GM18867 (cell line): ENCODE results near the gene ACTN1.

Experiments
- ATAC-seq: cut with Tn5 transposase; IDR thresholded peaks from one replicate; pipeline ENCODE4 v1.9.1; 2021; ENCODE audit warnings: mild to moderate bottlenecking, moderate library complexity; ENCODE audit not compliant: unreplicated experiment

ACTN1 gene

GRCh38 chr14:68951800-68952530, 27.1 kb downstream of the ACTN1 start:
- ATAC-seq: no peak

DNA sequence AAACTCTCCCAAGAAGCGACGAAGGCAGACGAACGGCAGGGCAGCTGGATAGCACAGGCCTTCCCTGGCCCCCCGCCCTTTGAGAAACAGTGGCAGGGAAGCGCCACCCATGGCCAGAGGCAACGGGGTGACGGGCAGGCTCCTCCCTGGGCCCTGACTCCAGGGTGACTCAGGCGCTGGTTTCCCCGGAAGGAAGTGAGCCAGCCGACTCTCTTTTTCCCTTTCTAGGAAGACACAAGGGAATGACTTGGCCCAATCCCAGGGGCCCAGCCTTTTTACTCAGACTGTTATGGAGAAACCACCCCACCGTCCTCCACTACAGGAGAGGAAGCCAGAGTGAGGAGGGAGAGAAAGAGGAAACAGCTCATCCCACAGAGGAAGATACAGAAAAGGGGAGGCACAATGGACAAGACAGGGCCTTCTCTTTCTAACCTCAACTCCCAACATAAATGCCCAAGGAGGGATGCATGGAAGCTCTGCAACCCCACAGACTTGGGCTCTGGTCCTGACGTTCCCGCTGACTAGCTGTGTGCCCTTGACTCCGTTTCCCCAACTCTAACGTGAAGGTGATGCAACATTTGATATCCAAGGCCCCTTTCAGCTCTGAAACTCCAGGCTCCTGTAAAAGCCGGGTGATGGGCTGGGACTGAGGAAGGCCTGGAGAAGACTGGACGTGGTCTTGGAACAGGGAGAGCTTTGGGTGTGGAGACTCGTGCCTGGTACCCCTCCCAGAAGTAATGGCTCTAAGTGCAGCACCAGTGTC, 27.9 kb downstream of the ACTN1 start:
- ATAC-seq: no peak

GRCh38 chr14:68950111-68950510, 29.0 kb downstream of the ACTN1 start:
- ATAC-seq: no peak

DNA sequence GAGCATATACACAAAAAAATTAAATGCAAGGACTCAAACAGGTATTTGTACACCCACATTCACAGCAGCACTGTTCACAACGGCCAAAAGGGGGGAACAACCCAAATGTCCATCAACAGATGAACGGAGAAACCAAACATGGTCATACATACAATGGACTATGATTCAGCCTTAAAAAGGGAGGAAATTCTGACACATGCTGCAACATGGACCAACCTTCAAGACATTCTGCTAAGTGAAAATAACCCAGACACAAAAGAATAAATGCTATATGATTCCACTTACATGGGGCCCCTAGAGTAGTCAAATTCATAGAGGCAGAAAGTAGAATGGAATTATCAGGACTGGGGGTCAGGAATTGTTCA, 29.5 kb downstream of the ACTN1 start:
- no peak for ATAC-seq

DNA sequence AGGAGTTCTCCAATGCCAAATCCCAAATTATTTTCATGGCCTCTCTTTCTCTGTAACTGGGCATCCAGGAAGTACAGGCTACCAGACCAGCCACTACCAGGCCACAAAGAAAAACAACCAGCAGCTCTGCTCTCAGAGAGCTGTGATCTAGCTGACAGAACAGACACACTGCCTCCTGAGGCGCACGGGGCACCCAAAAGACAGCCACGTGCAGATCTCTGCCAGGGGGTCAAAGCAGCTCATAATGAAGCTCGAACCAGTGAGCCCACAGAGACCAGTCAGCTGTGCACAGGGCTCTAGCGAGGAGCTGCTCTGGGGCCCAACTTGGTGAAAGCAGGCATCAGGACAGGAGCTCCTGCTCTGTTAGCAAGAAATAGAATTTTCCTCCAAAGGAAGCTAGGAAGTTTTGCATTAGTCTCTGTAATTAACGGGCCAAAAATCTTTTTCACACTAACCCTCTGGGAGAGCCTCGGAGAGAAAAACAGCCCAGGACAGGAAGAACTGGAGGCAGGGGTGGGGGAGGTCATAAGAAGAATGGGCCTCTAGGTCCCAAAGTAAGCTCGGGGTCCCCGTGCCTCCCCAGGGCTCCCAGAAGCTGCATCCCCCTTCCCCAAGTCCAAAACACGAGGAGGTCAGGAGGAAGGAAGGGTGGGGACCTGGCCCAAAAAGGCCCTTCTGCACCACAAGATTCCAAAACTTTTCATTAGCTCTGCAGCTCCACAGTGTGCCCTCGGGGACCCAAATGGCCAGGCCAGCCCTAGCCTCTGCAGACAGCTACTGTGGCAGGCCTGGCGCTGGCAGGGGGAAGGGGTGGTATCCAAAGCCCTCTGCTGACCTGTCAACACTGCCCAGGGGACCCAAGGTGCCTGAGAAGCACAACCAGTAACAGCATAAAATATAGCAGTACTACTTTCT, 30.2 kb downstream of the ACTN1 start:
- ATAC-seq: no peak

GRCh38 chr14:68947802-68948201, 31.3 kb downstream of the ACTN1 start:
- ATAC-seq: no peak

DNA sequence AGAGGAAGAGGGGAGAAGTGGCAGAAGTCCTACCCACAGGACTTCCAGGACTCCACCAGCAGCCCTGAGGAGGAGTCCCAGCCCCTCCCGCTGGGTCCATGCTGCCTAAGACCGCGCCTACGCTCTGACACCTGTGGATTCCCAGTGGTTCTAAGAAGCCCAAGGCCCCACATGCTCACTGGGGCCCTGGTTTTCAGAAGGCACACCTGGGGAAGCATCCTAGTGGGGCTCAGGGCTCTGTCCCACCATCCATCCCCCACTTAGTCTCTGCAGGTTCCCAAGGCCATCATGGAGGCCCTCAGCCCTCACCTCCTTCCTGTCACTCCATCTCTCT, 32.6 kb downstream of the ACTN1 start:
- no peak for ATAC-seq

DNA sequence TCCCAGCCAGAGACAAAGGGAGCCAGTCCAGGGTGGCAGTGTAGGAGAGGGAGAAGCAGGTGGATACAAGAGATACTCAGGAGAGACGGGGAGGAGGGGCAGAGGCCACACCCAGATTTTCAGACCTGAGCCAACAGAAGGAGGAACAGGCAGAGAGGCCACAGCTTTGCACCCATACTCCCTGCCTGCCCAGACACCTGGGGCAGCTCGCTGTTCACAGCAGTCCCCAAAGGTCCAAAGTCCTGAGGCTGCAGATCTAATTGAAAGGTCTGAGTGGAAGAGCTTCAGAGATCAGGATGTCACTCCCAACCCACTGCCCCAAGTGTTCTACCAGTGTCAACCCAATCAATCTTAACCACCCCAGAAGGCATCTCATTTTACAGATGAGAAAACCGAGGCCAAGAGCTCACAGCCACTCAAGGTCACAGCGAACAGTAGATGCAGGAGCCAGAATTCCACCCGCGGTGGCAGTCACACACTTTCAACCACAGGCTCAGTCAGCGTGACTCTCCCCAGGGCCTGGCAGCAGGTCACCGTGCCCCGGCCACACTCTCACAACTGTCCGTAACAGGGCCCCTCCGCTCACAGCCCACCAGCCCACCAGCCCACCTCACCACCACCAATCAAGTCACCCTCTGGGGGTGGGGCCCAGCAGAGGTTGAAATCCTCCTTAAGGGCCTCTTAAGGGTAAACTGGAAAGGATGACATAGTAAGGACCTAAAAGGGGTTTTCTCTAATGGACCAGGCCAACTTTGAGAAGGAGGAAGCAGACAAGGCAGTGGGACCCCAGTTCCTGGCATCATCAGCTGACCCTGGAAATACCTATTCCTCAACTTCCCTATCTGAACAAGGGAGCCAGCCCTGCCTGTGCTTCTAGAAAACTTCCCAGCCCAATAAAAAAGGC, 33.3 kb downstream of the ACTN1 start:
- ATAC-seq: no peak

DNA sequence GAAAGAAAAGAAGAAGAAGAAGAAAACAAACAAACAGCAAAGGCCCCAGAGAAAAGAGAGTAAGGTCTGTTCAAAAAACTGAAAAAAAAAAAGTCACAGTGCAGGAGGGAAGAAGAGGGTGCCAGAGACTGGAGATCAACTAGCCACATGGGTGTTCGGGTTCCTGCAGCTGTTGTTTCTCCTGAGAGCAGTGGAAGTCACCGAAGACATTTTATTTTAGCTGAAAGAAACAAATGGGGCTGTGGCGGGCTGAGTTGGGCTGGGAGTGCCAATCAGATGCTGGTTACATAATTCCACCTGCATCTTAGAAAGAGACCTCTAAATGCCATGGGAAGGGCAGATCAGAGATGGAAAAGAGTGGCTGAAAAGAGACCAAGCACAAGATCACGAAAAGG, 33.9 kb downstream of the ACTN1 start:
- no peak for ATAC-seq

GRCh38 chr14:68944162-68944561, 34.9 kb downstream of the ACTN1 start:
- no peak for ATAC-seq

- ATAC-seq: no peak
These were observed 36.0 kb downstream of the ACTN1 start for GRCh38 chr14:68943107-68943506.

- ATAC-seq: no peak
These were observed 36.6 kb downstream of the ACTN1 start for GRCh38 chr14:68942296-68943035.

DNA sequence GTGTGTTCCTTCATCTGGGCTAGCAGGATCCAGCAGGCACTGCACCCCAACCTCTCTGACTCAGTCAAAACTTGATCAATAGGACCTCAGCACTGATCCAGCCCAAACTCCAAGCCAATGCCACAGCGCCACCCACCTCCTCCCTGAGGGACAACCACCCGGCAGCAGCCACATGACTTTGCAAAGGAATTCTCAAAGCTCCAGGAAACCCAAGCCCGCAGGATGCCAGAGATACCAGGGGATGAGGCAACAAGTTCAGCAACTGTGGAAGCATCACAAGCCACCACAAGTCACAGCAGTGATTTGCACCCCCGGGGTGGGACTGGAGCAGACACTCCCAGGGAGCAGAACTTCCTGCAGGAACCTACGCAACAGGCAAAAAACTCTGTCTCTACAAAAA, 37.3 kb downstream of the ACTN1 start:
- no peak for ATAC-seq

DNA sequence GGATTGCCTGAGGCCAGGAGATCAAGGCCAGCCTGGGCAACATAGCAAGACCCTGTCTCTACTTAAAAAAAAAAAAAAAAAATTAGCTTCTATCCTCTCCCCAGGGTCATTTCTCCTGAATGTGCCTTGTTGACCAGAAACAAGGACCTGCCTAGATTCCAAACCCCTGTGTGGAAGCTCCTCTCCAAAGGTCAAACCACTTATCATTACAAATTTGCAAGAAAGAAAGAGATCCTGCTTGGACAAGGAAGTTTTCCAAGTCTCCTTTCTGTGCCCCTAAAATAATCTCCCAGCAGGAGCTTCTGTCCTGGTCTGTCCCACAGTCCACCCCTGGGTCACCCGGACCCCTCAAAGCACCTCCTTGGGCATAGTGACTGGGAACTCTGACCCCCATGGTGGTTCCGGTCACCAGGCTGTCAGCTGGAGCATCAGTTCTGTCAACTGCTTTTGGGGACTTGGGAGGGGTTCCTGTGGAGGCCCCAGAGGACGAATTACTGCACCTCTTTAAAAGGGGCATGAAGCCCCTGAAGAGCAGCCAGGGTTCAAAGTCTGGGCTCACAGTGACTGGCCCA, 38.4 kb downstream of the ACTN1 start:
- no peak for ATAC-seq

GRCh38 chr14:68939893-68940613, 39.0 kb downstream of the ACTN1 start:
- ATAC-seq: no peak

- ATAC-seq: no peak
These were observed 39.8 kb downstream of the ACTN1 start for GRCh38 chr14:68939181-68939892.

- ATAC-seq: no peak
These were observed 40.6 kb downstream of the ACTN1 start for GRCh38 chr14:68938271-68939150.
